A549 (cell line): ENCODE results near the gene XRRA1. TPM values are rescaled to one million over a fixed set of nuclear protein-coding genes. Genes with fewer than 3 reads are reported as not detected.

ENCODE experiments used
- ATAC-seq, 2 experiments: fragments of 200-7000 bp in 1 of 2; fragments of >200 bp in 1 of 2; cut with Nextera tagmentation in 1 of 2; cut with Tn5 transposase in 1 of 2; 3 replicates each; pipeline versions ENCODE4 v1.8.0 to v1.9.1; 2018 to 2020; ENCODE audit warnings: mild to moderate bottlenecking in 1 of 2, moderate library complexity in 1 of 2
- CTCF ChIA-PET: fragments of 300-600 bp; sonication (Branson Sonifier 250); formaldehyde crosslinking; extraction: SDS; loops from one replicate; lab custom pipeline; 2021; ENCODE audit warnings: antibody characterized with exemption, inconsistent platforms; lab: Yijun Ruan, JAX
- POLR2A ChIA-PET: fragments of 350-600 bp; formaldehyde crosslinking; extraction: SDS; loops from one replicate; lab custom pipeline; 2021; ENCODE audit warnings: antibody characterized with exemption, inconsistent platforms; lab: Yijun Ruan, JAX
- DNase-seq, 2 experiments: peaks; one replicate each; pipeline versions ENCODE4 v3.0.0 to v3.0.0-alpha.2; 2011 to 2016; ENCODE audit warnings: low read depth in 1 of 2, low spot score in 1 of 2
- FAIRE-seq: peaks from 2 replicates; lab custom pipeline; 2011; peaks lifted over from hg19 to GRCh38; lab: Jason Lieb, UNC
- H3K27ac ChIP-seq, 2 experiments: fragments of >200 bp; sonication (Bioruptor Twin); formaldehyde crosslinking; 3 replicates each; pipeline ENCODE4 v1.5.1; 2016 to 2017
- H3K4me1 ChIP-seq: fragments of >200 bp; sonication (Bioruptor Twin); formaldehyde crosslinking; 3 replicates; pipeline ENCODE4 v1.6.1; 2016
- H3K4me2 ChIP-seq: fragments of >200 bp; sonication (Bioruptor Twin); formaldehyde crosslinking; 3 replicates; pipeline ENCODE4 v1.6.1; 2016
- H3K4me3 ChIP-seq: fragments of >200 bp; sonication (Bioruptor Twin); formaldehyde crosslinking; 3 replicates; pipeline ENCODE4 v1.5.1; 2016
- H3K9me3 ChIP-seq: fragments of >200 bp; sonication (Bioruptor Twin); formaldehyde crosslinking; 3 replicates; pipeline ENCODE4 v1.6.1; 2016
- BHLHE40 ChIP-seq: IDR thresholded peaks from 2 replicates; pipeline ENCODE4 v1.6.1; 2012; ENCODE audit warnings: low read depth, low read length, inconsistent platforms
- CBX2 ChIP-seq: fragments of 200-600 bp; sonication (generic); IDR thresholded peaks from 2 replicates; pipeline ENCODE4 v1.6.1; 2016; ENCODE audit warnings: low read depth, mild to moderate bottlenecking, borderline replicate concordance
- CBX8 ChIP-seq: fragments of 200-600 bp; sonication (generic); IDR thresholded peaks from 2 replicates; pipeline ENCODE4 v1.6.1; 2016
- CHD4 ChIP-seq: fragments of 200-600 bp; sonication (generic); IDR thresholded peaks from 2 replicates; pipeline ENCODE4 v1.6.1; 2016; ENCODE audit warnings: antibody characterized with exemption, mild to moderate bottlenecking, borderline replicate concordance
- CTCF ChIP-seq: fragments of >200 bp; sonication (Bioruptor Twin); formaldehyde crosslinking; IDR thresholded peaks from 3 replicates; pipeline ENCODE4 v1.5.1; 2016
- E2F6 ChIP-seq: IDR thresholded peaks from 2 replicates; pipeline ENCODE4 v1.6.1; 2012; ENCODE audit warnings: low read depth, borderline replicate concordance
- EHMT2 ChIP-seq: fragments of 200-600 bp; sonication (generic); IDR thresholded peaks from 2 replicates; pipeline ENCODE4 v1.6.1; 2016; ENCODE audit warnings: antibody characterized with exemption, low read depth, mild to moderate bottlenecking, moderate library complexity
- FOSB ChIP-seq: fragments of 250-450 bp; sonication (Bioruptor Pico); IDR thresholded peaks from 2 replicates; pipeline ENCODE4 v1.5.0; 2020; ENCODE audit warnings: mild to moderate bottlenecking, moderate library complexity
- FOSL2 ChIP-seq, 2 experiments: fragments of 450-650 bp in 1 of 2; fragments of >200 bp in 1 of 2; sonication (Bioruptor Twin) in 1 of 2; formaldehyde crosslinking; IDR thresholded peaks; 2 replicates each; pipeline versions ENCODE4 v1.5.0 to v1.6.1; 2016 to 2020; ENCODE audit warnings: mild to moderate bottlenecking in 1 of 2, moderate library complexity in 1 of 2
- FOXS1 ChIP-seq: fragments of 250-450 bp; sonication (Bioruptor Pico); IDR thresholded peaks from 2 replicates; pipeline ENCODE4 v1.5.0; 2020; ENCODE audit warnings: mild to moderate bottlenecking, moderate library complexity
- HDAC2 ChIP-seq: fragments of 200-600 bp; sonication (generic); IDR thresholded peaks from 2 replicates; pipeline ENCODE4 v1.6.1; 2016
- HOXB5 ChIP-seq: fragments of 250-450 bp; sonication (Bioruptor Pico); IDR thresholded peaks from 2 replicates; pipeline ENCODE4 v1.5.0; 2020; ENCODE audit warnings: mild to moderate bottlenecking, moderate library complexity
- JUNB ChIP-seq: fragments of >200 bp; sonication (Bioruptor Twin); formaldehyde crosslinking; IDR thresholded peaks from 2 replicates; pipeline ENCODE4 v1.6.1; 2016
- KDM1A ChIP-seq: fragments of 200-600 bp; sonication (generic); IDR thresholded peaks from 2 replicates; pipeline ENCODE4 v1.6.1; 2016; ENCODE audit warnings: low read depth, mild to moderate bottlenecking
- KDM5A ChIP-seq: fragments of 200-600 bp; sonication (generic); IDR thresholded peaks from 2 replicates; pipeline ENCODE4 v1.6.1; 2016; ENCODE audit warnings: antibody characterized with exemption, mild to moderate bottlenecking
- MAFK ChIP-seq: fragments of 450-650 bp; IDR thresholded peaks from 2 replicates; pipeline ENCODE4 v1.6.1; 2014; ENCODE audit not compliant: partially characterized antibody
- MAX ChIP-seq: IDR thresholded peaks from 2 replicates; pipeline ENCODE4 v1.6.1; 2012
- NR3C1 ChIP-seq: fragments of >200 bp; sonication (Bioruptor Twin); formaldehyde crosslinking; IDR thresholded peaks from 3 replicates; pipeline ENCODE4 v1.6.1; 2017
- RAD21 ChIP-seq, 2 experiments: fragments of >200 bp in 1 of 2; sonication (Bioruptor Twin) in 1 of 2; formaldehyde crosslinking in 1 of 2; IDR thresholded peaks in 1 of 2; conservative IDR thresholded peaks in 1 of 2; 2 replicates in 1 of 2; 3 replicates in 1 of 2; pipeline ENCODE4 v1.6.1; 2012 to 2018; ENCODE audit warnings: inconsistent platforms in 1 of 2
- SMC3 ChIP-seq: fragments of >200 bp; sonication (Bioruptor Twin); formaldehyde crosslinking; IDR thresholded peaks from 3 replicates; pipeline ENCODE4 v1.6.1; 2018; ENCODE audit warnings: inconsistent platforms
- SREBF2 ChIP-seq: fragments of 450-650 bp; IDR thresholded peaks from 2 replicates; pipeline ENCODE4 v1.6.1; 2014; ENCODE audit warnings: mild to moderate bottlenecking, moderate library complexity
- TP53 ChIP-seq: fragments of 250-450 bp; sonication (Bioruptor Pico); IDR thresholded peaks from 2 replicates; pipeline ENCODE4 v1.5.0; 2021; ENCODE audit warnings: mild to moderate bottlenecking, moderate library complexity
- ZC3H11A ChIP-seq: fragments of 450-650 bp; IDR thresholded peaks from 2 replicates; pipeline ENCODE4 v1.6.1; 2014; ENCODE audit warnings: antibody characterized with exemption, mild to moderate bottlenecking
- ZFP36 ChIP-seq: fragments of 450-650 bp; IDR thresholded peaks from 2 replicates; pipeline ENCODE4 v1.6.1; 2014; ENCODE audit warnings: borderline replicate concordance; ENCODE audit not compliant: partially characterized antibody
- ZNF302 ChIP-seq: fragments of 250-450 bp; sonication (Bioruptor Pico); IDR thresholded peaks from 2 replicates; pipeline ENCODE4 v1.9.0; 2021; ENCODE audit warnings: inconsistent platforms, mild to moderate bottlenecking, moderate library complexity
- ZSCAN20 ChIP-seq: fragments of 250-450 bp; sonication (Bioruptor Pico); IDR thresholded peaks from 2 replicates; pipeline ENCODE4 v1.8.0; 2022; ENCODE audit warnings: mild to moderate bottlenecking, moderate library complexity
- WGBS: methylation state at CpG from one replicate; pipeline ENCODE4 v1.1.6; 2017; ENCODE audit errors: missing lambda C conversion rate; 5-methylcytosine and 5-hydroxymethylcytosine counted together
- polyA plus RNA-seq, 4 experiments: library from polyadenylated mRNA; depleted of rRNA in 3 of 4; stranded (reverse); fragments of >200 nt; fragmentation: RNase III in 1 of 4; extraction: RNeasy Plus Mini Kit Qiagen cat#74134 plus additional on column Dnase treatment in 1 of 4; gene quantifications; 2 replicates in 3 of 4; 3 replicates in 1 of 4; pipeline ENCODE4 v1.2.3, GENCODE V29; 2011 to 2017
- TF ChIP-seq, protein P1 (sequence below): IDR thresholded peaks from 2 replicates; pipeline ENCODE4 v1.6.1; 2012

Gene XRRA1
- polyA plus RNA-seq, 2 of the 4 experiments (the other 2 are of a cell fraction) = 6.6 to 10.6 TPM

- no peak for TF ChIP-seq SMC3
- TF ChIP-seq MAFK = peak; percentile 82
- ATAC-seq (no peak), FAIRE-seq (no peak), DNase-seq (no peak)
- ChIA-PET POLR2A (no interaction called here), CTCF (interaction anchor here (1.0 to 1.4 kb wide), 2 partner anchors 28 to 32 kb away, joined by 4 read pairs; no protein-coding TSS in a partner anchor)
- no peak overlapping the region for H3K27ac ChIP-seq
- 86% methylated on average over 1 of the region's 1 CpG for WGBS
- H3K9me3 ChIP-seq = no peaks in the 10 kb centered on the region
- 0 out of 3 replicates have a peak, but pooled peaks cover 5% of the 10 kb centered on the region for H3K4me1 ChIP-seq
- no peak overlapping the region for H3K4me2 ChIP-seq
- H3K4me3 ChIP-seq = no peak overlapping the region
Observed at GRCh38 chr11:74957937-74958629, 9.2 kb upstream of the XRRA1 start.

DNA sequence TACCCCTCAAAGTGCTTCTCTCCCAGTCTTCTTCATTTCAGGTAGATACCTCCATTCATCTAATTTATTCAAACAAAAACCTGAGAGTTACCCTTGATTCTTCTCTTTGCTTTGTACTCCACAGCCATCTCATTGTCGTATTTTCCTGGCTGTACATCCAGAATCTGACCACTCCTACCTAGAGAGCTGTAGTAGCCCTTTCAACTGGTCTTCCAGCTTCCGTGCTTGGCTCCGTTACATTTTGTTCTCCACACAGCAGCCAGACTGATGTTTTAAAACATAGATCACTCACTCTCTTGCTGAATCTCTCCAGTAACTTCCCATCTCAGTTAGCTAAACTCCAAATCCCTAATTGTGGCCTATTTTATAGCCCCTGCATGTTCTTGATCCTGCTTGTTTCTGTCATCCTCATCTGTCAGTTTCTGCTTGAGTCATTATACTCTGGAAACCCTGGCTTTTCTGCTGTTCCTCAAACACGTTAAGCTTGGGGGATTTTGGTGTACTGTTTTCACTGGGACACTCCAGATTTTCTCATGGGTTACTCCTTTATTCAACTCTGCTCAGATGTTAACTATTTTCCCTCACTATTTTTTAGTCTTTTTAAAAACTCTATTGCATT is 7.6 kb upstream of the XRRA1 start:
- Histone ChIP-seq H3K9me3 (no peaks in the 10 kb centered on the region), H3K27ac (no peak overlapping the region), H3K4me2 (no peak overlapping the region), H3K4me1 (0 out of 3 replicates have a peak, but pooled peaks cover 5% of the 10 kb centered on the region), H3K4me3 (no peak overlapping the region)
- CTCF ChIA-PET = interaction anchor here (1.1 to 1.7 kb wide), 2 partner anchors 27 to 285 kb away, joined by 3 to 4 read pairs; no protein-coding TSS in a partner anchor
- FAIRE-seq = no peak
- WGBS = 94% methylated on average over 4 of the region's 4 CpGs
- TF ChIP-seq CTCF (no peak), TP53 (no peak), ZNF302 (CRISPR knock-in tag) (no peak), CBX2 (no peak), ZC3H11A (no peak), CHD4 (no peak), CBX8 (no peak), HOXB5 (CRISPR knock-in tag) (no peak), E2F6 (no peak), RAD21 (conservative IDR thresholded peaks at IDR 0.05 in 1 of 2, IDR thresholded peaks at IDR 0.05 in 1 of 2) (no peak), KDM1A (no peak), MAX (no peak), ZSCAN20 (CRISPR knock-in tag) (no peak), EHMT2 (no peak), NR3C1 (no peak), KDM5A (no peak), HDAC2 (no peak)
- TF ChIP-seq, protein P1, sequence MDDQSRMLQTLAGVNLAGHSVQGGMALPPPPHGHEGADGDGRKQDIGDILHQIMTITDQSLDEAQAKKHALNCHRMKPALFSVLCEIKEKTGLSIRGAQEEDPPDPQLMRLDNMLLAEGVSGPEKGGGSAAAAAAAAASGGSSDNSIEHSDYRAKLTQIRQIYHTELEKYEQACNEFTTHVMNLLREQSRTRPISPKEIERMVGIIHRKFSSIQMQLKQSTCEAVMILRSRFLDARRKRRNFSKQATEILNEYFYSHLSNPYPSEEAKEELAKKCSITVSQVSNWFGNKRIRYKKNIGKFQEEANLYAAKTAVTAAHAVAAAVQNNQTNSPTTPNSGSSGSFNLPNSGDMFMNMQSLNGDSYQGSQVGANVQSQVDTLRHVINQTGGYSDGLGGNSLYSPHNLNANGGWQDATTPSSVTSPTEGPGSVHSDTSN = no peak
- DNase-seq = no peak
- ATAC-seq = no peak
- POLR2A ChIA-PET = no interaction called here

DNA sequence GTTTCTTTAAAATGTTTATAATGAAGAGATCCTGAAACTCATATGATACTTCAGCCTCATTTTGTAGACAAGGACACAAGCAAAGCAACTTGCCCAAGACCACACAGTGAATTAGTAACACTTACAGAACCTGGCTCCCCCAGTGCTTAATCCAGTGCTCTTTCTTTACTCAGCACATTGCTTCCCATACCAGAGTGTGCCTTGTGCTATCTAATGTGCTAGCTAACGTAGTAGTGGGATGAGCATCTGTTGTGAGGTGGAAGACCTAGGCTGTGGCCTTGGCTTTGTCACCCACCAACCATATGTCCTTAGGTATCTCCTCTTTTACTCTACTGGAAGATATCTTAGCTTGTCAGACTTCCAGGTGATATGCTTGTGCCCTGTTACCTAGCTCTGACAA is 5.3 kb upstream of the XRRA1 start:
- CTCF ChIA-PET = interaction anchor here (0.8 to 1.6 kb wide), 3 partner anchors 24 to 294 kb away, joined by 3 to 5 read pairs (median 5); no protein-coding TSS in a partner anchor
- WGBS = 96% methylated on average over 1 of the region's 1 CpG
- ATAC-seq = no peak
- H3K4me2 ChIP-seq = no peak overlapping the region
- POLR2A ChIA-PET = no interaction called here
- no peak for FAIRE-seq
- peaks cover 12% of the 10 kb centered on the region; the same call in 1 of the 3 replicates for H3K4me1 ChIP-seq
- no peak overlapping the region for H3K4me3 ChIP-seq
- H3K9me3 ChIP-seq = no peaks in the 10 kb centered on the region
- no peak overlapping the region for H3K27ac ChIP-seq
- DNase-seq = no peak
- TF ChIP-seq CBX2 (no peak), BHLHE40 (no peak), FOXS1 (CRISPR knock-in tag) (no peak), JUNB (no peak), FOSL2 (IDR thresholded peaks at IDR 0.05) (no peak), FOSL2 (CRISPR knock-in tag; IDR thresholded peaks at IDR 0.05) (no peak), SREBF2 (no peak), FOSB (no peak), ZFP36 (no peak), MAFK (no peak), ZNF302 (CRISPR knock-in tag) (no peak)
- TF ChIP-seq, protein P1 = no peak
